Bronchial epithelial cell (primary cell): Measurements from ENCODE around the gene LEUTX. TPM values are rescaled to one million over a fixed set of nuclear protein-coding genes. Genes with fewer than 3 reads are reported as not detected.

Experiments used
- DNase-seq: peaks from one replicate; pipeline ENCODE4 v3.0.0-alpha.2; 2010; ENCODE audit warnings: low read depth
- FAIRE-seq: peaks from 2 replicates; lab custom pipeline; 2011; peaks lifted over from hg19 to GRCh38; lab: Jason Lieb, UNC
- H3K27me3 ChIP-seq: 2 replicates; pipeline ENCODE4 v1.5.1; 2011; ENCODE audit warnings: low read length; ENCODE audit not compliant: control insufficient read depth, insufficient read depth
- H3K36me3 ChIP-seq: 2 replicates; pipeline ENCODE4 v1.5.1; 2011; ENCODE audit warnings: low read length; ENCODE audit not compliant: control insufficient read depth, insufficient read depth
- H3K4me3 ChIP-seq: 2 replicates; pipeline ENCODE4 v1.5.1; 2011; ENCODE audit warnings: mild to moderate bottlenecking, low read depth, low read length, control low read depth
- total RNA-seq: library from RNA; depleted of rRNA; stranded (reverse); fragments of >200 nt; gene quantifications from 2 replicates; pipeline ENCODE4 v1.2.1, GENCODE V29; 2014
- TF ChIP-seq, protein P1 (sequence below): IDR thresholded peaks from 2 replicates; pipeline ENCODE4 v1.5.1; 2011; ENCODE audit warnings: mild to moderate bottlenecking, moderate library complexity, low read length, control low read depth, inconsistent platforms; ENCODE audit not compliant: insufficient read depth, severe bottlenecking

LEUTX gene, protein sequence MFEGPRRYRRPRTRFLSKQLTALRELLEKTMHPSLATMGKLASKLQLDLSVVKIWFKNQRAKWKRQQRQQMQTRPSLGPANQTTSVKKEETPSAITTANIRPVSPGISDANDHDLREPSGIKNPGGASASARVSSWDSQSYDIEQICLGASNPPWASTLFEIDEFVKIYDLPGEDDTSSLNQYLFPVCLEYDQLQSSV
- total RNA-seq: not detected in 2 replicates

DNA sequence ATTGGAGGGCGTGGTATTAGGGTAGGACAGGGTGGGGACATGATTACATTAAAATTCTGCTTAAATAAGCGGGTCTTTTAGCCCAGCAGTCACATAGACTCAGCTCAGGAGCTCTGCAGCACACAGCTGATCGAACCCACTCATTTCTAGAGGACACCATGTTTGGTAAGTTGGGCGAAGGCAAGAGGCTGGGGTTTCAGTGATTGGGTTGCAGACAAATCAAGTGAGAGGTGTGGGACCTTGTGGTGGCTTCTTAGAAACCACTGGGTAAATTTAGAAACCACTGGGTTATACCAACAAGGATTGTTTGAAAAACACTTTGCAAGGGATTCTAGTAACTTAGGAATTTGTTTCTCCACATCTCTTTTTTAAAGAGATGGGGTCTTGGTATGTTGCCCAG, at the start of gene LEUTX:
TSS of gene LEUTX (plus strand) at position 92 of the 400 bp plus-strand sequence. CDS start at position 159, 67 bp downstream.
- no peak for DNase-seq
- H3K4me3 ChIP-seq: no peak within 1 kb of the TSS
- FAIRE-seq: no peak
- no peaks in the 10 kb centered on the region for H3K27me3 ChIP-seq
- TF ChIP-seq, protein P1, sequence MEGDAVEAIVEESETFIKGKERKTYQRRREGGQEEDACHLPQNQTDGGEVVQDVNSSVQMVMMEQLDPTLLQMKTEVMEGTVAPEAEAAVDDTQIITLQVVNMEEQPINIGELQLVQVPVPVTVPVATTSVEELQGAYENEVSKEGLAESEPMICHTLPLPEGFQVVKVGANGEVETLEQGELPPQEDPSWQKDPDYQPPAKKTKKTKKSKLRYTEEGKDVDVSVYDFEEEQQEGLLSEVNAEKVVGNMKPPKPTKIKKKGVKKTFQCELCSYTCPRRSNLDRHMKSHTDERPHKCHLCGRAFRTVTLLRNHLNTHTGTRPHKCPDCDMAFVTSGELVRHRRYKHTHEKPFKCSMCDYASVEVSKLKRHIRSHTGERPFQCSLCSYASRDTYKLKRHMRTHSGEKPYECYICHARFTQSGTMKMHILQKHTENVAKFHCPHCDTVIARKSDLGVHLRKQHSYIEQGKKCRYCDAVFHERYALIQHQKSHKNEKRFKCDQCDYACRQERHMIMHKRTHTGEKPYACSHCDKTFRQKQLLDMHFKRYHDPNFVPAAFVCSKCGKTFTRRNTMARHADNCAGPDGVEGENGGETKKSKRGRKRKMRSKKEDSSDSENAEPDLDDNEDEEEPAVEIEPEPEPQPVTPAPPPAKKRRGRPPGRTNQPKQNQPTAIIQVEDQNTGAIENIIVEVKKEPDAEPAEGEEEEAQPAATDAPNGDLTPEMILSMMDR: no peak
- no peaks in the 10 kb centered on the region for H3K36me3 ChIP-seq

DNA sequence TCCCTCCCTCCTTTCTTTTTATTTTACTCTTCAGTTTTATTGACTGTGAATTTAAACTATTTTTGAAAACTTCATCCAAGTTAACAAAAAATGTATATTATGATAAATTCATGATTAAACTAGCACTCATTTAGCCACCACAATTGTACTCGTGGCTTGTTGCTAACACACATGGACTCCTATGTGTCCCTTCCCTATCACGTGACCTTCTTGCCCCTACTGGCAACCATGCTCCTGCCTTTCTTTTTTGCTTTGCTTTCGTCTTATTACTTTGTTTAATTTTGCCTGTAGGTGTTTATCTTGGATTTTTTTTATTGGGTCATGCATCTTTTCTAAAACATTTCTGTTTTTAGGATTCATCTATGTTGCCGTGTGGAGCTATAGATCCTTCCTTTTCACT, 49.1 kb upstream of the LEUTX start:
- no peaks in the 10 kb centered on the region for H3K36me3 ChIP-seq
- TF ChIP-seq, protein P1: no peak
- no peak overlapping the region for H3K4me3 ChIP-seq
- DNase-seq: no peak
- FAIRE-seq: no peak
- no peaks in the 10 kb centered on the region for H3K27me3 ChIP-seq

DNA sequence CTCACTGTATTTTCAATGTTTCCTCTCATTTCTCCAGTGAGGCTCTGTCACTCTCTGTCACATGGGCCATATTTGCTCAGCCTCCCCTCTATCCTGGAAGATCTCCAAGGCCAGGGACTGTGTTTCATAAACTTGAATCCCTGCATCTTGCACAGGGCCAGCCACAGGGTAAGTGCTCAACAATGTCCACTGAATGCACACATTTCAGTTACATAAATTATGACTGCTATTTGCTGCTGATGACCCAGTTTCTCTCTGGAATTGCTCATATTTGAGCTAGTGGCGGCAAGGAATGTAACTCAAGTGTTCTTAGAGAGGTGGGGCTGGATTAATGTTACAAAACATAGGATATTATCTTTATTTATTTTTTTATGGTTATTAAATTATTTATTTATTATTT, 47.0 kb upstream of the LEUTX start:
- Histone ChIP-seq H3K27me3 (no peaks in the 10 kb centered on the region), H3K4me3 (no peak overlapping the region), H3K36me3 (no peaks in the 10 kb centered on the region)
- no peak for FAIRE-seq
- TF ChIP-seq, protein P1: no peak
- no peak for DNase-seq

DNA sequence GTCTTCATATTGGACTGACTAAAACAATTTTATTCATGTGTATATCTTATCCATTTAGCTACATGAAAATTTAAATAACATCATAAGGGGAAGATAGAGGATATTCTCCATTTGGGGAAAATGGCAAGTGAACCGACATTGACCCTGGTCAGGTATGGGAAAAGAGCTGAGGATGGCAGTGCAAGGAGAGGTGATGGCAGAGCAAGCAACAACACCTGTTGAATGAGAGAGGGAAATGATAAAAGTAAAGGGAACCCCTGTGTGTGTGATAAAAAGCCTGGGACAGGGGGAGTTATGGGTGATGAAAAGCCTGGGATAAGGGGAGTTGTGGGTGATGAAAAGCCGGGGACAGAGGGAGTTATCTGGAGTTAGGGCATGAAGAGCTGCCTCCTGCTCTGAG, 44.8 kb upstream of the LEUTX start:
- FAIRE-seq (no peak), DNase-seq (no peak)
- Histone ChIP-seq H3K36me3 (no peaks in the 10 kb centered on the region), H3K4me3 (no peak overlapping the region), H3K27me3 (no peaks in the 10 kb centered on the region)
- TF ChIP-seq, protein P1: no peak

DNA sequence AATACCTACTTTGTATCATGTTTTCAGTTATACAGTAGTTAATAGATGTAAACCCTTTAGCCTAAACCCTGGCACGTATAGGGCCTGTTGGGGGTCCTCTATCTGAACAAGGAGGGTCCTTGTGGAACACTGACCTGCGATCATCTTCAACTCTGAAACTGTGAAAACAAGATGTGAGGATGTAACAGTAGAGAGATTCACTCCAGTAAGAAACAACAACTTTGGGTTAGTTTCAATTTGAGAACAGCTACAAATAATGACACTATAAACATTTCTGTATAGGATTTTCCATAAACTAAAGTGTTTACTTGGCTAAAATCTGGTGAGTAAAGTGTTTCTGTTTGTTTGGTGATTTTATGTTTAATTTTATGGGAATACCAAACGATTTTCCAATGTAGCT, 43.0 kb upstream of the LEUTX start:
- no peaks in the 10 kb centered on the region for H3K36me3 ChIP-seq
- H3K27me3 ChIP-seq: no peaks in the 10 kb centered on the region
- H3K4me3 ChIP-seq: no peak overlapping the region
- TF ChIP-seq, protein P1: no peak
- no peak for DNase-seq
- FAIRE-seq: no peak

DNA sequence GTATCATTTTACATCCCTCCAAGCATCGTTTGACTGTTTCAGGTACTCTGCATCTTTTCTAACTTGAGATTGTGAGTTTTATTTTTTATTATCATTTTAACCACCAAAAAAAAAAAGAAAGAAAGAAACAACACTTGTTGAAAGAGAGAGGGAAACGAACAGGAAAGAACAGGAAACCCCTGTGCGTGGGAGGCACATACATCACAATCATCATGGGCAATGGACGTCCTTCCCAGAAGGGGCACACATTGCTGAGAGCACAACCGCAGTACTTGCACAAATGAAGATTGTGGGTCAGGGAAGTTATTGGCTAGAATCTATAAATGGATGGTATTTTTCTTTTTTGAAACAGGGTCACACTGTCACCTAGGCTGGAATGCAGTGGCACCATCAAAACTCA, 42.6 kb upstream of the LEUTX start:
- Histone ChIP-seq H3K36me3 (no peaks in the 10 kb centered on the region), H3K4me3 (no peak overlapping the region), H3K27me3 (no peaks in the 10 kb centered on the region)
- TF ChIP-seq, protein P1: no peak
- FAIRE-seq (no peak), DNase-seq (no peak)
